IPS-15b (cell line): ENCODE results near the gene TANC1.
"Not testable (repeated sequence)": the region's sequence is repeated elsewhere in the genome, so short reads cannot be mapped to it uniquely, and the experiment has no call there.

ENCODE experiments used
- H3K27me3 ChIP-seq: one replicate; pipeline ENCODE4 v1.6.1; 2013; ENCODE audit warnings: low read length; ENCODE audit not compliant: control insufficient read depth, insufficient read depth
- H3K36me3 ChIP-seq: one replicate; pipeline ENCODE4 v1.6.1; 2013; ENCODE audit warnings: low read length; ENCODE audit not compliant: control insufficient read depth, insufficient read depth
- H3K4me1 ChIP-seq: one replicate; pipeline ENCODE4 v1.6.1; 2013; ENCODE audit warnings: mild to moderate bottlenecking, low read length; ENCODE audit not compliant: control insufficient read depth, insufficient read depth
- H3K4me3 ChIP-seq: one replicate; pipeline ENCODE4 v1.5.1; 2013; ENCODE audit warnings: low read depth, low read length
- H3K9ac ChIP-seq: one replicate; pipeline ENCODE4 v1.6.1; 2013; ENCODE audit warnings: low read depth, mild to moderate bottlenecking, low read length
- H3K9me3 ChIP-seq: one replicate; pipeline ENCODE4 v1.6.1; 2013; ENCODE audit warnings: mild to moderate bottlenecking, low read length; ENCODE audit not compliant: control insufficient read depth, insufficient read depth

The TANC1 gene

DNA sequence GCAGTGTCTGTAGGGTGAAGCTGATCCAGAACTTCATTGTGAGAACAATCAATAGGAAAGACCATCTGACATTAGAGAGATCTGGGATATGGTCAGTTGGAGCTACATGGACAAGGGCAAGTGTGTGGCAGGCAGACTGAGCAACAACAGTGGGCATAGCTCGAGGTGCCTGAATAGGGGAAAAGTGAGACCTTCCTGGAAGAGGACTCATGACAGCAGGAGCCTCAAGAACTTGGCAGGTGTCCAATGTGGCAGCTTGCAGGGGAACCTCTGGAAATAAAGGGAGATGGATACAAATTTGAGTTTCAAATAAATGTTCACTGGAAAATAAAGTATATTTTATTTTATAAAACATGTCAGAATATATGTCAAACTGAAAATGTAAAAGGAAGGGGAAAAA is 117.9 kb downstream of the TANC1 start:
- no peaks in the 10 kb centered on the region for H3K9me3 ChIP-seq
- H3K4me3 ChIP-seq: no peak overlapping the region
- H3K36me3 ChIP-seq: no peaks in the 10 kb centered on the region
- no peak overlapping the region for H3K9ac ChIP-seq
- H3K4me1 ChIP-seq: no peaks in the 10 kb centered on the region
- no peaks in the 10 kb centered on the region for H3K27me3 ChIP-seq

DNA sequence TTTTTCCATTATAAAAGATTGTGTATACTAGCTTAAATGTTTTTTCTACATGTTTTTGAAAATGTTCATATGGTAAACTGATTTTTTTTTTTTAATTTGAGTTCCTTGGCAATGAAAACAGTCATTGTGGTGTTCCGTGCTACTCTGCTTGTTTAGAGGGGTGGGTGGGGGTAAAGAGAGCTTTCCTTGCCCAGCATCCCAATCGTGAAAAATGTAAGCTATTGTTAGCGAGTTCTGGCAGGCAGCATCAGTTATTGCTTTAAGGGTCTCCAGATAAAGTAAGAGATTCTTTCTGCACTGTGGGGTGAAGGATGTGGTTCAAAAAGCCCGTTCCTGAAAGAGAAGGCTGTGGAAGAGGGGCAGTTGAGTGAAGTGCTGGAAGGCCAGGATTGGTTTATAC is 118.4 kb downstream of the TANC1 start:
- Histone ChIP-seq H3K36me3 (no peaks in the 10 kb centered on the region), H3K4me3 (no peak overlapping the region), H3K9ac (no peak overlapping the region), H3K4me1 (no peaks in the 10 kb centered on the region), H3K9me3 (no peaks in the 10 kb centered on the region), H3K27me3 (no peaks in the 10 kb centered on the region)

DNA sequence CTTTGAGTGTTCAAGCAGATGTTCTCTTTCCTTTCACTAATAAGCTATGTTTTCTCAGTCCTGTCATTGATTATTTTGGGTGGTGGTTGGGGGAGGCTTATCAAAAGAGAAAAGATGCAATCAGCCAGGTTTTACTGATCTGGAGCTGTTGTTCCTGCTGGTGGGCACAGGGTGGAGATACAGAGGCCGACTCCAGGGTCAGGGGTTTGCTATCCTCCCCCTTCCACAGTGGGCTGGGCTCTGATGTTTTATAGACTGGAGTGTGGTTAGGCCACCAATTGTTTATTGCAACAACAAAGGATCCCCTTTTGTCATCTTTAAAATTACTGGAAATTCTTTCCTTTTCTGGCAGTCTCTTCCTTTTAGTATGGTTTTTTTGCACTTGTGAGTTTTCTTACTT is 120.5 kb downstream of the TANC1 start:
- H3K36me3 ChIP-seq: no peaks in the 10 kb centered on the region
- H3K9me3 ChIP-seq: no peaks in the 10 kb centered on the region
- no peaks in the 10 kb centered on the region for H3K27me3 ChIP-seq
- H3K9ac ChIP-seq: no peak overlapping the region
- H3K4me1 ChIP-seq: no peaks in the 10 kb centered on the region
- no peak overlapping the region for H3K4me3 ChIP-seq

DNA sequence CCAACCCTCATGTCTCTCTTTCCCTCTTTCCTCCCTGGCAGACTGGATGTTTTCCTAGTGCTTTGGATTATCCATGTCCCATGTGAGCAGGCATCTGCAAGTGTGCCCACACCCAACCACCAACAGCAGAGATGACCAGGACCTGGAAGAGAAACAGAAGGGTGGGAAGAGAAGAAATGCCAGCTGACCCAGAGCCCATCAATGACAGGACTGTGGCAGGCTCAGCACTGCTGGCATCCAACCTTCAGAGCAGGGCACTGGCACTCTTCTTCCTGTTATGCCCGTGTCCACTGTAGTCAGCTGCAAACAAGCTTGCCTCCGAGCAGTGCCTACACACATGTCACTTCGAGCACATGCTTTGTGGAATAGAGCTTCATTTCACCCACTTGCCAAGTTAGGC is 121.1 kb downstream of the TANC1 start:
- Histone ChIP-seq H3K27me3 (no peaks in the 10 kb centered on the region), H3K9ac (no peak overlapping the region), H3K4me3 (no peak overlapping the region), H3K9me3 (no peaks in the 10 kb centered on the region), H3K4me1 (no peaks in the 10 kb centered on the region), H3K36me3 (no peaks in the 10 kb centered on the region)

DNA sequence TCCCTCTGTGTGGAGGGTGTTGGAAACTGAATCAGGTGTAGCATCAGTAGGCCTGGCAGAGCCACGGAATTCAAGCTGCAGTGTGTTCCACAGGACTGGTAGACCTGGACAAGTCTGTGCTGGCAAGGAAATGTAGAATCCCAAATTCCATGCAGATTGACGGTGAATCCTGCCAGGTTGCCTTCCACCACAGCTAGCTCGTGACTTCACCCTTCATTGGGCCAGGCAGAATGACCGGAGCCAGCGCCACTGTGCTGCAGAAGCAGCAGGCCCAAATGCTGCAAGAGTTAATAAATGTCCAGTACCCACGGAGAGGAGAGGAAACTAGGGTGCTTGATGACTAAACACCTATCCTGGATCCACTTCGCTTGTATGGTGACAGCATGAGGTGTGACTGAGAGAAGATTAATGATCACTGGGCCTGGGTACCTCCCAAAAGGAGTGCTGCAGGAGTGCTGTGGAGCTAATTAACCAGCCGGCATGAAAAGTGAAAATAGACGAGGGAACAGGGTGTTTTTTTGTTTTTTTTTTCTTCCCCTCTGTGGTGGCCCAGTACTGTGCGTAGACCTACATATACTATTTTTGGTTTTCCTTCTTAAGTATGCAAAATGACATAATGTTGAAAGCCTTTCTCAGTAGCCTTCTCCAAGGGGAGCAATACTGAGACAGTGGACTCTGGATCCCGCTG is 122.2 kb downstream of the TANC1 start:
- H3K9me3 ChIP-seq: no peaks in the 10 kb centered on the region
- H3K9ac ChIP-seq: no peak overlapping the region
- no peaks in the 10 kb centered on the region for H3K27me3 ChIP-seq
- no peak overlapping the region for H3K4me3 ChIP-seq
- H3K36me3 ChIP-seq: no peaks in the 10 kb centered on the region
- H3K4me1 ChIP-seq: no peaks in the 10 kb centered on the region

DNA sequence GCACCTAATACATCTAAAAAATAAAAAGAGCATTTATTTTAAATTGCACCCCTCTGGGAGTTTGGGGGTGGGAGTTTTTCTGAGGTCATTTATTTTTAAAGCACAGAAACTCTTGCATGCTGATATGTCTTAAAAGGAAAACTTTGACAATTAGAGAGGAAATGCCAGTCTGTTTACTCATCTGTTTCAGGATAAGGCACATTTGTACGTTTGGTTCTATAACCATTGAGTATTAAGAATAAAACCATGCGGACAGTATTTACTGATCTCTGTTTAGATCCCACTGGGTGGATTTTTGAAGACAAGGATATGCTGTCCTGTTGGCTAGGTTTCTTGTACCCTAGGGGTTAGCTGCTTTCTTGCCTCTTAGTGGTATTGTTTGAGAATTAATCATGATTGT is 122.9 kb downstream of the TANC1 start:
- Histone ChIP-seq H3K9ac (no peak overlapping the region), H3K9me3 (no peaks in the 10 kb centered on the region), H3K36me3 (no peaks in the 10 kb centered on the region), H3K27me3 (no peaks in the 10 kb centered on the region), H3K4me1 (no peaks in the 10 kb centered on the region), H3K4me3 (no peak overlapping the region)

DNA sequence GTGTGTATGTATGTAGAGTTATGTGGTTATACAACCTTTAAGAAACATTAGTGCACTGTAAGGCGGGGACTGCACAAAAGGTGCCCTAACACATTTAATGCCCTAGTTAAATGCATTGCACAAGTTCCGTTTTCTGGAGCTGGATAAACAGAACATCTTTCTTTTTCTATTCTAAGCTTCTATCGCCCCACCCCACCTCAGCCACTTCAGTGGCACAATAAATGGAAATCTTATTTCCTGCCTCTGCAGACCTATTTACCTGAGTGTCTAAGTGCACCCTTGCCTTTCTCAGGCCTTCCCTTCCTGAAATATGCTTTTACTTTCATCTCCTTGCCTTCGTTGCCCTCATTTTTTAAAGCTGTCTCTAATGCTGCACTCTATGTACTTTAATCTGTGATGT is 123.5 kb downstream of the TANC1 start:
- Histone ChIP-seq H3K36me3 (no peaks in the 10 kb centered on the region), H3K9ac (no peak overlapping the region), H3K4me3 (no peak overlapping the region), H3K4me1 (no peaks in the 10 kb centered on the region), H3K9me3 (no peaks in the 10 kb centered on the region), H3K27me3 (no peaks in the 10 kb centered on the region)

DNA sequence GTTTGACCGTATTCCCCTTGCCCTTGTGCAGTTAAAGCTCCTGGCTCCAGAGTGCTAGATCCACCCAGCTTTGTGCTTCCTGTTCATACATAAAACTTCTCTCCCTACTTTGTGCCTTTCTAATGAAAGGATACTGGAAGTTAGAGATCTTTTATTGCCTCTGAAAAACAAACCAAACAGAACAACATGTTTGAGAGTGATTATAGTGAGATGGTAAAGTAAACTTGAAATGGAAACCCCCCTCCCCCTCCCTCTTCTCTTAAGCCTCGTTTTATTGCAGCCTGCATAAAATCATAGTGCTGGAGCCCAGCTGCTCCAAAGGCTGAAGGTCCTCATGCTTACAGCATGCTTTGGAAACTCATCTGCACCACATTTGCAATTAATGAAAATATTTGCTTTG is 125.1 kb downstream of the TANC1 start:
- Histone ChIP-seq H3K9me3 (no peaks in the 10 kb centered on the region), H3K4me3 (no peak overlapping the region), H3K27me3 (no peaks in the 10 kb centered on the region), H3K4me1 (no peaks in the 10 kb centered on the region), H3K9ac (no peak overlapping the region), H3K36me3 (no peaks in the 10 kb centered on the region)

DNA sequence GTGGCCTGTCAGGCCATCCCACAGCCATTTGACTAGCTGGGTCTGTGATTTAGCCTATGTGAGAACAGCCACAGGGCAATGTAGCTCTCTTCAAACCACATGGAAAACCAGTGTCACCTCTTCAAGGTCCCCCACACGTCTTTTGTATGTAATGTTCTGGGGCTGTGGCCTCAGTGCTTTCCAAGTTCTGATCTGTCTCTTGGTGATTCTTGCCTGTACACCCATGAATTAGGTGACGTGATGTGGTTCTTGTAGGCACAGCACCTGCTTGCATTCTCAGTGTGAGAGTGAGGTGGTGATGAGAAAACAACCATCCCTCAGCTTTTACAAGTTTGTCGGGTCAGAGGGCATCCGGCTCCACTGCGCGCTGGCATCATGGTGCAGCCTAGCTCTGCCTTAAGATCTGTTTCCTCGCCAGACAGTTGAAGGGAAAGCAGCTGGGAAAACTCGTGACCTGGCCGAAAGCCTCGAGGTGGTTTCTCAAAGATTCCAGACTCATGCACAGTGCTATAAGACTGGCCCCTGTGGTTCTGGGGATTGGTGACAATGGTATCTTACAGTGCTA is 125.8 kb downstream of the TANC1 start:
- no peak overlapping the region for H3K9ac ChIP-seq
- H3K4me3 ChIP-seq: no peak overlapping the region
- H3K36me3 ChIP-seq: no peaks in the 10 kb centered on the region
- no peaks in the 10 kb centered on the region for H3K27me3 ChIP-seq
- H3K4me1 ChIP-seq: no peaks in the 10 kb centered on the region
- H3K9me3 ChIP-seq: no peaks in the 10 kb centered on the region

DNA sequence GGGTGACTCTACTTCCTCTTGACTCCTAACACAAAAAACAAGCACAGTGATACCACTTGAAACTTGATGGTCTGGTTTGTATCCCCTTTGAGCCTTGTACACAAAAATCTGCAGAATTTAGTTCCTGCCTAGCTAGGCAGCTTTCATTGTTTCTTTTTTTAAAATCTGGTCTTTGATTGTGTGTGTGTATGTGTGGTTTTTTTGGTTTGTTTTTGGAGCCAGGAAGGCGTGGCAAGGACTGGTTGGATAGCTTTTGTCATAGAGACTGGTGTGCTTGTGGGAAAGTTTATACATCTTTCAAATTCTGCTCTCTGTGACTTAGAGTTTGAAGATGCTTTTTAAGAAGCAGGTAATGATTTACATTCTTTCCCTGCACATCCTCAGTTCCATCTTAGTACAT is 127.4 kb downstream of the TANC1 start:
- Histone ChIP-seq H3K27me3 (no peaks in the 10 kb centered on the region), H3K36me3 (no peaks in the 10 kb centered on the region), H3K9me3 (no peaks in the 10 kb centered on the region), H3K9ac (no peak overlapping the region), H3K4me1 (no peaks in the 10 kb centered on the region), H3K4me3 (no peak overlapping the region)

DNA sequence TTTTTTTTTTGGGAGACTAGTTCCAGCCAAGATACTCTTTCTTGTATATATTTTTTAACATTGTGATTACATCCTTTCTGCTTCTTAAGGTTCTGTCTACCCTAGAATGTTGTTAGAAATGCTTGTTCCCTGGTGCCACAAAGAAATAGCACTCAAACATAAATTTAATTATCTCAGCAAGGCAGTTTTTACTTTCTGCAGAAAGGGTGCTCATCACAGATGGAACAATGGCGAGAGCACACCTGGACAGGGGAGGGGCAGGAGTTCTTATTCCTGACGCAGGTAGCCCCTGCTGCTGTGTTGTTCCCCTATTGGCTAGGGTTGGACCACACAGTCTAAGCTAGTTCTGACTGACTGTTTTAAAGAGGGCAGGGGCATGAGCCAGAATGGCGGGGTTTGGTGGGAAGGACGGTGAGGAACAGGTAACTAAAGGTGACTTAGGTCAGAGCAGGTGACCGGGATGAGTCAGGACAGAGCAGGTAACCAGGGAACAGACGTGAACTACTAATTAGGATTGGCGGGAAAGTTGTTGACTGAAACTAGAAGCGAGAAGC is 127.9 kb downstream of the TANC1 start:
- H3K9ac ChIP-seq, H3K9me3 ChIP-seq, H3K4me1 ChIP-seq, H3K4me3 ChIP-seq, H3K27me3 ChIP-seq, H3K36me3 ChIP-seq: not testable (repeated sequence)

DNA sequence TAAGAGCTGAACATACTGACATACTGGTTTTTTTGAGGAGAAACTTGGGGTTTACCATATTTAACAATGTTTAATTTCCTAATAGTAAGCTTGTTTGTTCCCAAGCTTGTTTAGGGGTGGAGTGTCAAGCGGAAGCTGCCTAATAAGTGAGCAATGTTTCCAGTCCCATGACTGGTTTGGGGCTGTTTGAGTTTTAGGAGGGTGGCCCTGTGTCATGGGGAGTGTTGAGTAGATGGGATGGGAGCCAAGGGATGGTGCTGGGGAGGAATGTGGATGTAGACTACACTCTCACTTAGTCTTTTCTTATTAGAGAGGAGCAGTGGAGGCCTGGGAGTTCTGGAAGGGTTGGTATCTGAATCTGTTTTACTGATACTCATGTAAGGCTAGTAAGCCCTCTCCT is 128.5 kb downstream of the TANC1 start:
- no peaks in the 10 kb centered on the region for H3K4me1 ChIP-seq
- H3K27me3 ChIP-seq: no peaks in the 10 kb centered on the region
- no peaks in the 10 kb centered on the region for H3K36me3 ChIP-seq
- H3K9ac ChIP-seq: no peak overlapping the region
- H3K4me3 ChIP-seq: no peak overlapping the region
- no peaks in the 10 kb centered on the region for H3K9me3 ChIP-seq
